GM18867 (cell line): ENCODE data around the gene CYGB.

Source experiments
- ATAC-seq: cut with Tn5 transposase; IDR thresholded peaks from one replicate; pipeline ENCODE4 v1.9.1; 2021; ENCODE audit warnings: mild to moderate bottlenecking, moderate library complexity; ENCODE audit not compliant: unreplicated experiment

Gene CYGB

GRCh38 chr17:76501827-76502307 lies 35.6 kb downstream of the CYGB start:
- ATAC-seq: no peak

GRCh38 chr17:76501018-76501826 lies 36.3 kb downstream of the CYGB start, which contains the start of gene RHBDF2:
Gene RHBDF2 (minus strand): TSS chr17:76501423. CDS start chr17:76481524, 19,899 bp downstream.
- peak; percentile 72 for ATAC-seq

- ATAC-seq: no peak
Measured at GRCh38 chr17:76500747-76501017, 36.8 kb downstream of the CYGB start.

- no peak for ATAC-seq
Measured at GRCh38 chr17:76500074-76500746, 37.3 kb downstream of the CYGB start.

GRCh38 chr17:76499267-76499667 lies 38.2 kb downstream of the CYGB start:
- ATAC-seq: no peak

- peak; percentile 33 for ATAC-seq
Measured at GRCh38 chr17:76498876-76499251, 38.6 kb downstream of the CYGB start.

GRCh38 chr17:76497979-76498875 lies 39.3 kb downstream of the CYGB start:
- no peak for ATAC-seq

- ATAC-seq: no peak
Measured at GRCh38 chr17:76497699-76497978, 39.9 kb downstream of the CYGB start.

GRCh38 chr17:76496464-76496863 lies 41.0 kb downstream of the CYGB start:
- ATAC-seq: no peak

GRCh38 chr17:76495663-76496400 lies 41.7 kb downstream of the CYGB start:
- ATAC-seq: no peak

- no peak for ATAC-seq
Measured at GRCh38 chr17:76493505-76494167, 43.9 kb downstream of the CYGB start.

GRCh38 chr17:76492989-76493501 lies 44.5 kb downstream of the CYGB start:
- no peak for ATAC-seq

GRCh38 chr17:76492123-76492988 lies 45.2 kb downstream of the CYGB start:
- ATAC-seq: peak; percentile 34

- ATAC-seq: peak; percentile 3
Measured at GRCh38 chr17:76491271-76492122, 46.0 kb downstream of the CYGB start.

GRCh38 chr17:76490112-76490710 lies 47.3 kb downstream of the CYGB start:
- no peak for ATAC-seq

- ATAC-seq: no peak
Measured at GRCh38 chr17:76487451-76488192, 49.9 kb downstream of the CYGB start.

- no peak for ATAC-seq
Measured at GRCh38 chr17:76485569-76485968, 51.9 kb downstream of the CYGB start.
